SK-N-SH (cell line): ENCODE data around the gene S1PR2.

Experiments
- CTCF ChIP-seq: fragments of 200-600 bp; sonication (generic); IDR thresholded peaks from 2 replicates; pipeline ENCODE4 v1.6.1; 2017; ENCODE audit warnings: antibody characterized with exemption, mild to moderate bottlenecking, moderate library complexity
- FOXJ3 ChIP-seq: sonication (generic); formaldehyde crosslinking; IDR thresholded peaks from 2 replicates; pipeline ENCODE4 v1.5.1; 2020; ENCODE audit warnings: mild to moderate bottlenecking, missing genetic modification reagents
- FOXM1 ChIP-seq: IDR thresholded peaks from 2 replicates; pipeline ENCODE4 v1.4.0; 2012; ENCODE audit warnings: low read depth, mild to moderate bottlenecking
- MAX ChIP-seq: IDR thresholded peaks from 2 replicates; pipeline ENCODE4 v1.4.0; 2012; ENCODE audit warnings: low read depth
- RFX5 ChIP-seq: IDR thresholded peaks from 2 replicates; pipeline ENCODE4 v1.6.1; 2012; ENCODE audit warnings: mild to moderate bottlenecking, improper control_type of control experiment, low read length
- YY1 ChIP-seq: IDR thresholded peaks from 2 replicates; pipeline ENCODE4 v1.4.0; 2012; ENCODE audit warnings: low read depth, mild to moderate bottlenecking

GRCh38 chr19:10230173-10230860 lies 814 bp downstream of the S1PR2 start:
- no peak for TF ChIP-seq CTCF
- TF ChIP-seq YY1, result no peak
- no peak for TF ChIP-seq RFX5
- TF ChIP-seq FOXM1, result no peak
- no peak for TF ChIP-seq MAX
- no peak for TF ChIP-seq FOXJ3
